H7 (cell line): ENCODE measurements around the gene PSMD14. TPM values are rescaled to one million over a fixed set of nuclear protein-coding genes. Genes with fewer than 3 reads are reported as not detected.

Source experiments
- DNase-seq: peaks from one replicate; pipeline ENCODE4 v3.0.0; 2012
- H3K27me3 ChIP-seq: 2 replicates; pipeline ENCODE4 v1.6.0; 2011; ENCODE audit warnings: mild to moderate bottlenecking, low read length; ENCODE audit not compliant: control insufficient read depth, insufficient read depth
- H3K36me3 ChIP-seq: replicated peaks from 2 replicates; pipeline ENCODE4 v1.5.1; 2011; ENCODE audit warnings: low read length; ENCODE audit not compliant: control insufficient read depth, insufficient read depth
- H3K4me3 ChIP-seq: 2 replicates; pipeline ENCODE4 v1.5.1; 2011; ENCODE audit warnings: low read depth, mild to moderate bottlenecking, control low read depth, low read length, moderate library complexity; ENCODE audit not compliant: insufficient read depth
- total RNA-seq: library from RNA; depleted of rRNA; stranded (reverse); fragments of >200 nt; shearing (Covaris generic); gene quantifications from 2 replicates; pipeline ENCODE4 v1.2.3, GENCODE V29; 2014

The PSMD14 gene
- total RNA-seq, 1 experiment from 2014 or later, result 106 TPM

DNA sequence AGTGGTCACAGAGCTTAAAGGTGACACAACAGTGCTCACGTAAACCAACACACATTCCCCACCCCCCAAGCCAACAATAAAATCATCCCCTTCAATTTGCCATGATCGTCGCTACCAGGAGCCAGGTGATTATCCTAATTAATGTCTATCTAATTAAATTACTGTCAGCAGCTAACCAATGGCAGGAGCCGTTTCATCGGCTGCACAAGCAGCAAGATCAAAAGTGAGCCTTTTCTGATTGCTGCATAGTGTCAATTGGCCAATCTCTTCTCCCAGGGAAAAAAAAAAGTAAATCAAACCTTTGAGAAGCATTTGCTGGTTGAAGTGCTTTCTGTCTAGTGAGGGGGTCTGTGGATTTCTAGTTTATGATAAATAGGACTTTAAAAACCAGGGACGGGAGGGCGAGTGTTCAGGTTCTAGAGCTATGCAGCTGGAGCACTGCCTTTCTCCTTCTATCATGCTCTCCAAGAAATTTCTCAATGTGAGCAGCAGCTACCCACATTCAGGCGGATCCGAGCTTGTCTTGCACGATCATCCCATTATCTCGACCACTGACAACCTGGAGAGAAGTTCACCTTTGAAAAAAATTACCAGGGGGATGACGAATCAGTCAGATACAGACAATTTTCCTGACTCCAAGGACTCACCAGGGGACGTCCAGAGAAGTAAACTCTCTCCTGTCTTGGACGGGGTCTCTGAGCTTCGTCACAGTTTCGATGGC is 107.9 kb downstream of the PSMD14 start, which contains the start of gene TBR1:
Gene TBR1, plus strand, starts transcription at position 311 of the 721 bp plus-strand sequence. Its CDS starts 114 bp downstream, at position 425.
- Histone ChIP-seq H3K4me3 (no peak within 1 kb of the TSS; the same call in 1 of the 2 replicates), H3K27me3 (peaks cover 79% of the 10 kb centered on the region), H3K36me3 (no peaks in the 10 kb centered on the region)
- DNase-seq, result no peak

DNA sequence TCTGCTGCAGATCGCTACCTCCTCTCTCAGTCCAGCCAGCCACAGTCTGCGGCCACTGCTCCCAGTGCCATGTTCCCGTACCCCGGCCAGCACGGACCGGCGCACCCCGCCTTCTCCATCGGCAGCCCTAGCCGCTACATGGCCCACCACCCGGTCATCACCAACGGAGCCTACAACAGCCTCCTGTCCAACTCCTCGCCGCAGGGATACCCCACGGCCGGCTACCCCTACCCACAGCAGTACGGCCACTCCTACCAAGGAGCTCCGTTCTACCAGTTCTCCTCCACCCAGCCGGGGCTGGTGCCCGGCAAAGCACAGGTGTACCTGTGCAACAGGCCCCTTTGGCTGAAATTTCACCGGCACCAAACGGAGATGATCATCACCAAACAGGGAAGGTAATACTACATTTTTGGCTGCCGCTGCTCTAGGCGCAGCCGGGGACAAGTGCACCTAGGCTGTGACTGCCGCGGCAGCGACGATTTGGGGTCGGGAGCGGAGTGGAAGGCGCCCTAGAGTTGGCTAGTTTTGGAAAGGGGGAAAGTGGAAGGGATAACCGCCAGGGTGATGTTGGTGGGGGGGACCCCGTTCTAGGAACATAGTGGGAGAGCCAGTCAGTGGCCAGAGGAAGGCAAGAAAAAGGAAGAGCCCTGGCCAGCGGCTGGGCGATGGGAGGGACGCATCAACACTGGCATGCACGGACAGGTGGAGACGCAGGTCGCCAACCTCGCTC is 108.6 kb downstream of the PSMD14 start:
- DNase-seq, result peak; percentile 62
- Histone ChIP-seq H3K36me3 (no peaks in the 10 kb centered on the region), H3K4me3 (no peak overlapping the region; the same call in 1 of the 2 replicates), H3K27me3 (peaks cover 86% of the 10 kb centered on the region)

DNA sequence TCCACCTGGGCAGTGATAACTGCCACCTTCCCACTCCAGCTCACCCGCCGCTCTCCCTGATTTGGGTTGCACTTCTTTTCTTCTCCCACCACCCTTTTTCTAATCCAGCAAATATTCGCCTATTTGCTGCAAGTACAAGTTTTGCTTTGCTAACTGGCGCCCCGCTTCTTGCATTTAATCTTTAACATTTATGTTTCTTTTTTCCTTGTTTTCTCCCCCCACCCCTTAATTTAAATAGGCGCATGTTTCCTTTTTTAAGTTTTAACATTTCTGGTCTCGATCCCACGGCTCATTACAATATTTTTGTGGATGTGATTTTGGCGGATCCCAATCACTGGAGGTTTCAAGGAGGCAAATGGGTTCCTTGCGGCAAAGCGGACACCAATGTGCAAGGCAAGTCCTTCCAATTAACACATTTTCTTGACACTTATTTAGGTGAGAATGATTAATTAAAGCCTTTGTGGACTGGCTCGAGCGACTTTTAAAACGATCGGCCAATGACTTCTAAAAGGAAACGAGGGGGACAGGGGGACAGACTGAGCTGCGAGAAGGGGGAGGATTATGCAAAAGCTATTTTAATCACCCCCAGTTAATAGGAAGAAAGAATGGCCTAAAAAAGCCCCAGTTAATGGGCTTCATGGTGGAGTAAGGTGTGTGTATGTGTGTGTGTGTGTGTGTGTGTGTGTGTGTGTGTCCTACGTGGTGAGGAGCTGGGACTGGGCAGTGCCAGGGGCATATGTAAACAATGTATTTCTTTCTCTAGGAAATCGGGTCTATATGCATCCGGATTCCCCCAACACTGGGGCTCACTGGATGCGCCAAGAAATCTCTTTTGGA is 109.4 kb downstream of the PSMD14 start:
- H3K36me3 ChIP-seq, result no peaks in the 10 kb centered on the region
- no peak for DNase-seq
- H3K4me3 ChIP-seq, result no peak overlapping the region; the same call in 1 of the 2 replicates
- H3K27me3 ChIP-seq, result peaks cover 94% of the 10 kb centered on the region

DNA sequence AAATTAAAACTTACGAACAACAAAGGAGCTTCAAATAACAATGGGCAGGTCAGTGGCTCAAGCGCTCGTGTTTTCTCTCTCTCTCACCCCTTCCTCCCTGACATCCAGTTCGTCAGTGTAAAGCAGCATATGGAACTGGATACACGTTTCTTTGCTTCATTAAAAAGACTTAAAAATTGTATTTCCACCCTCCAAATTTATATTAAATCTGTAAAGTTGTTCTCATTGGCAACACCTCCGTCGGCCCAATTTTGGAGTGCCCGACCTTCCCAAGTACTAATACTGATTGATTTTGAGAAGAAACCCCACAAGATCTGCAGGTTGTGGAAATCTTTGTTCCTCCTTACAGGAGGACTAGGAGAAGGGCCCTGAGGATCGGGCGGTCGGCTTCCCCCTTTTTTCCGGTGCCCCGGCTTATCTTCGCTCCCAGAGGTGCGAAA is 110.1 kb downstream of the PSMD14 start:
- DNase-seq, result no peak
- Histone ChIP-seq H3K36me3 (no peaks in the 10 kb centered on the region), H3K4me3 (no peak overlapping the region; the same call in 1 of the 2 replicates), H3K27me3 (peaks cover 98% of the 10 kb centered on the region)

DNA sequence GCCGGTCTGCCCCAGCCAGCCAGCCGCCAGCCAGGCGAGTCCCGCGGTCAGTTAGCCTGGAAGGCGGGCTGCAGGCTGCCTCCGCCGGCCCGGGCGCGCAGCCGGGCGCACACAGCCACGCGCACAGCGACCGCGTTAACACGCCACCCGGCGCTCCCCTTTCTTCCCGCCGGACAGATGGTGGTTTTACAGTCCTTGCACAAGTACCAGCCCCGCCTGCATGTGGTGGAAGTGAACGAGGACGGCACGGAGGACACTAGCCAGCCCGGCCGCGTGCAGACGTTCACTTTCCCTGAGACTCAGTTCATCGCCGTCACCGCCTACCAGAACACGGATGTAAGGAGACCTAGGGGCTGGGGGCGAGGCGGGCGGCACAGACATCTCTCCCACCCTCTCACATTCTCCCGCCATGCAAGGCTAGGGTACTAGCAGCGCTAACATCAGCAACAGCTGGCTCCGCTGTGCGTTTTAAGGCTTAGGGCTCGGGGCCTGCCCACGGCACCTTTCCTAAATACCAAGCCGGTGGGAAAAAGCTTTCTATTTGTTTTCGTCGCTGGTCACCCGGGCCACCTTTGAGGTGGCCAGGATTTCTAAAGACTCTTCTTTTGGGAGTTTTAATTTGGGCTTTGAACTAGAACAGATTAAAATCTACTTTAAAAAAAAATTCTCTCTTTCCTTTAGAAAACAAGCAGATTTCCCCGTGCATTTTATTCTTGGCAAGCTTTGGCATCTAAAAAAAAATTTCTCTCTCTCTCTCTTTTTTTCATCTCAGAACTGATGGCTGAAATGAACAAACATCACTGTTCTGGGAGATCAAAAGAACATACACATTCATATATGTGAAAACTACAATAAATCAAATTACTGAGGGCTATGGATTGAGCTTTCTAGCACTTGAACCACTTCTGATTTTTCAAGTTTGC is 110.8 kb downstream of the PSMD14 start:
- Histone ChIP-seq H3K27me3 (peaks cover 100% of the 10 kb centered on the region), H3K36me3 (no peaks in the 10 kb centered on the region), H3K4me3 (peak overlapping the region; percentile 14; the same call in 1 of the 2 replicates)
- DNase-seq, result peak; percentile 82

DNA sequence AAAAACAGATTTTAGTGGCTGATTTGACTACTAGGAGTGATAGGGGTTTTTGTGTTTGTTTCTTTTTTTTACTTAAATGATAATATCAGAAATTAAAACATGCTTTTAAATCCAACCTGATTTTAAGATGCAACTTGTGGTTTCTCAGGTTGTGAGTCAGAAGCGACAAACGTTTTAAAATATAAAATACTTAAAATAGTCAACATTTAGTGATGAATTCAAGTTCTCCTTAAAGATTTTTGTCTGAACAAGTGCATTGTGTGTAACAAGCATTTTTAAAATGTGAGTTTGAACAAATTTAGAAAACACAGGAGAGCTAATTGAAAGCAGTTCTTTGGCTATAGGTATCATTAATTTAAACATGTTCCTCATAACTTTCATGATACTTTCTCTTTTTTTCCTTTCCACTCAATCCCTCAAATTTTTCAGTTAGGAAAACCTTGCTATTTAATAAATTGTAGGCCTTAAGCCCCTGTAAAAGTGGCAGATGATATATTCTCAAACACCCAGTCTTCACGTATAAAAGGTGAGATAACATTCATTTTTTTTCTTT is 111.5 kb downstream of the PSMD14 start:
- Histone ChIP-seq H3K4me3 (no peak overlapping the region), H3K27me3 (peaks cover 100% of the 10 kb centered on the region), H3K36me3 (no peaks in the 10 kb centered on the region)
- no peak for DNase-seq

DNA sequence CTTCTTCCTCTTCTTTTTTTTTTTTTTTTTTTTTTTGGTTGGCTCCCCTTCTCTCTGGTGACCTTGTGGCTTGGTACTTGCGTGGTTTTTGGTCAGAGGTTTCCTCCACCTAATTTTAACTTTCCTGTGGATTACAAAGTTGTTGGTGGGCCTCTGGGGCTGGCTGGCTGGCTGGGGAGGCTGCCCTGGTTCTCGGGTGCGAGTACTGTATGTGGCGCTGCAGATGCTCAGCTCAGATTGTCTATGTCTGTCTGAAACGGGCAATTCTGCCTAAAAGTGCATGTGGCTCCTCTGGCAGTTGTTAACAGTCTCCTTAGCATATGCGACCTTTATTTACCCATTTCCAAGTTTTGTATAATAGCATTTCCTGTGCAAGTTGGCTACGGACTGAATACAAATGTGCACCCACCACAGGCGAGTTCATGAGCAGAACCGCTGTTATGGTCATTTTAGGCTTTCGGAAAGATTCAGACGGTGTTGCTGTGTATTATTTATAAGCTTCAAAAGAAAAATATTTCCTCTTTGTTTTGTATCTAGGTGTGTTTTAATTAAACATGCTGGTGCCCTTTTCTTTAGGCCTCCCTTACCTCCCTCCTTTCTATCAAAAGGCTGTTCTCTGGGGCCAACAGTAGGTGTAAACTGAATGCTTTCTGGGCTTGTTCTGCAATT is 112.3 kb downstream of the PSMD14 start:
- H3K27me3 ChIP-seq, result peaks cover 100% of the 10 kb centered on the region
- no peak overlapping the region for H3K4me3 ChIP-seq
- DNase-seq, result no peak
- H3K36me3 ChIP-seq, result no peaks in the 10 kb centered on the region

DNA sequence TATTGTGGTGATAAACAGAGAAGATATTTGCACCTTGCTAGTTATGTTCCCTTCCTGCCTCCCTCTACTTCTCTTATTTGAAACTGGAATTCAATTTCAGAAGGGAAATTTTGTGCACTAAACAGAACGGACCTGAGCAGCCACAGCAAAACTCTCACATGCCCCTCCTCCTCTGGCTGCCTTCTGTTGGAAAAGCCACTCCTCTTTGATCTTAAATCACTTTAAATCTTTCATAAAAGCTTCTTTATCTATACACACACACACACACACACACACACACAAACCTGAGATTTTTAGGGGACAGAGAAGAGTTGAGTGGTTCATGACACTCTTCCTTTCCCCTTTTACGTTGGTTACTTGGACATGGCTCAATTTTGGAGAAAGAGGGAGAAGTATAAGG is 113.5 kb downstream of the PSMD14 start:
- Histone ChIP-seq H3K27me3 (peaks cover 100% of the 10 kb centered on the region), H3K4me3 (no peak overlapping the region), H3K36me3 (no peaks in the 10 kb centered on the region)
- DNase-seq, result no peak

DNA sequence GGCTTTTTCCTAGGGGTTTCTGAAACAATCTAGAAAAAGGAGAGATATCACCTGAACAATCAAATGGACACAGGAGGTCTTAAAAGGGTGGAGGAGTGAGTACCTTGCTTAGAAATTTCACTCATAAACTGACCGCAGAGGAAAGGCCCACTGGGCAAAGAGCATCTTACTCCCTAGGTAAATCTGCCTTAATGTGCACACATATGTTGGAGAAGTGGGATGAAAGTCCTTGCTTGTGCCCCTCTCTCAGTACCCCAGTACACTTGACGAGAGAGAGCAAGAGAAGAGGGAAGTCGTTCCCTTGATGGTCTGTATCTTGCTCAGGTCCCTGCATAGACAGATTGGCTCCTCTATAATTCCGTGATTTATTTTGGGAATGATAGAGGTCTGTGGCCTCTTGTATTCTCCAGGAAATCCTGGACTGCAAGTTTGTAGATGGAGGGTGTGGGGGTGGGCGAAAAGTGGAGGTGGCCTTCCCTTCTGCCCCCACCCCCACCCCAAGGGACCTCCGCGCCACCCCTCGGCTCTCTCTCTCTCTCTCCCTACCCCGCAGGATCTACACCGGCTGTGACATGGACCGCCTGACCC is 114.7 kb downstream of the PSMD14 start:
- Histone ChIP-seq H3K4me3 (peak overlapping the region; percentile 35; the same call in 1 of the 2 replicates), H3K27me3 (peaks cover 100% of the 10 kb centered on the region), H3K36me3 (no peaks in the 10 kb centered on the region)
- peak; percentile 78 for DNase-seq

DNA sequence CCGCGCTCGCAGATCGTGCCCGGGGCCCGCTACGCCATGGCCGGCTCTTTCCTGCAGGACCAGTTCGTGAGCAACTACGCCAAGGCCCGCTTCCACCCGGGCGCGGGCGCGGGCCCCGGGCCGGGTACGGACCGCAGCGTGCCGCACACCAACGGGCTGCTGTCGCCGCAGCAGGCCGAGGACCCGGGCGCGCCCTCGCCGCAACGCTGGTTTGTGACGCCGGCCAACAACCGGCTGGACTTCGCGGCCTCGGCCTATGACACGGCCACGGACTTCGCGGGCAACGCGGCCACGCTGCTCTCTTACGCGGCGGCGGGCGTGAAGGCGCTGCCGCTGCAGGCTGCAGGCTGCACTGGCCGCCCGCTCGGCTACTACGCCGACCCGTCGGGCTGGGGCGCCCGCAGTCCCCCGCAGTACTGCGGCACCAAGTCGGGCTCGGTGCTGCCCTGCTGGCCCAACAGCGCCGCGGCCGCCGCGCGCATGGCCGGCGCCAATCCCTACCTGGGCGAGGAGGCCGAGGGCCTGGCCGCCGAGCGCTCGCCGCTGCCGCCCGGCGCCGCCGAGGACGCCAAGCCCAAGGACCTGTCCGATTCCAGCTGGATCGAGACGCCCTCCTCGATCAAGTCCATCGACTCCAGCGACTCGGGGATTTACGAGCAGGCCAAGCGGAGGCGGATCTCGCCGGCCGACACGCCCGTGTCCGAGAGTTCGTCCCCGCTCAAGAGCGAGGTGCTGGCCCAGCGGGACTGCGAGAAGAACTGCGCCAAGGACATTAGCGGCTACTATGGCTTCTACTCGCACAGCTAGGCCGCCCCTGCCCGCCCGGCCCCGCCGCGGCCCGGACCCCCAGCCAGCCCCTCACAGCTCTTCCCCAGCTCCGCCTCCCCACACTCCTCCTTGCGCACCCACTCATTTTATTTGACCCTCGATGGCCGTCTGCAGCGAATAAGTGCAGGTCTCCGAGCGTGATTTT is 115.5 kb downstream of the PSMD14 start:
- no peaks in the 10 kb centered on the region for H3K36me3 ChIP-seq
- peak overlapping the region; percentile 35 for H3K4me3 ChIP-seq
- peaks cover 100% of the 10 kb centered on the region for H3K27me3 ChIP-seq
- DNase-seq, result peak; percentile 87

DNA sequence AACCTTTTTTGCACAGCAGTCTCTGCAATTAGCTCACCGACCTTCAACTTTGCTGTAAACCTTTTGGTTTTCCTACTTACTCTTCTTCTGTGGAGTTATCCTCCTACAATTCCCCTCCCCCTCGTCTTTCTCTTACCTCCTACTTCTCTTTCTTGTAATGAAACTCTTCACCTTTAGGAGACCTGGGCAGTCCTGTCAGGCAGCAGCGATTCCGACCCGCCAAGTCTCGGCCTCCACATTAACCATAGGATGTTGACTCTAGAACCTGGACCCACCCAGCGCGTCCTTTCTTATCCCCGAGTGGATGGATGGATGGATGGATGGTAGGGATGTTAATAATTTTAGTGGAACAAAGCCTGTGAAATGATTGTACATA is 116.2 kb downstream of the PSMD14 start:
- no peaks in the 10 kb centered on the region for H3K36me3 ChIP-seq
- DNase-seq, result peak; percentile 59
- peaks cover 100% of the 10 kb centered on the region for H3K27me3 ChIP-seq
- peak overlapping the region; percentile 35; the same call in 1 of the 2 replicates for H3K4me3 ChIP-seq
